Uterus (tissue), 4 donors: ENCODE results near the gene NRXN3. TPM values are rescaled to one million over a fixed set of nuclear protein-coding genes. Genes with fewer than 3 reads are reported as not detected.

Experiments
- DNase-seq, 2 donors: peaks; one replicate each; pipeline ENCODE4 v3.0.0-alpha.2; 2019 to 2020
- H3K27ac ChIP-seq, 2 donors: fragments of 200-600 bp; sonication (generic); 1 replicate in 1 of 2; 2 replicates in 1 of 2; pipeline ENCODE4 v1.5.1; 2016 to 2018
- H3K27me3 ChIP-seq, 2 donors: fragments of 200-600 bp; sonication (generic); one replicate each; pipeline ENCODE4 v1.5.1; 2018 to 2019; ENCODE audit warnings: control low read depth in 1 of 2
- H3K36me3 ChIP-seq, 2 donors: fragments of 200-600 bp; sonication (generic); one replicate each; pipeline ENCODE4 v1.5.1; 2019; ENCODE audit warnings: control low read depth in 1 of 2
- H3K4me1 ChIP-seq, 2 donors: fragments of 200-600 bp; sonication (generic); one replicate each; pipeline ENCODE4 v1.5.1; 2018 to 2019; ENCODE audit warnings: control low read depth in 1 of 2
- H3K4me3 ChIP-seq, 2 donors: fragments of 200-600 bp; sonication (generic); 1 replicate in 1 of 2; 2 replicates in 1 of 2; pipeline ENCODE4 v1.5.1; 2018 to 2019; ENCODE audit warnings: mild to moderate bottlenecking in 1 of 2
- H3K9me3 ChIP-seq, 2 donors: fragments of 200-600 bp; sonication (generic); one replicate each; pipeline ENCODE4 v1.5.1; 2019; ENCODE audit warnings: control low read depth in 1 of 2
- POLR2A ChIP-seq, 2 donors: fragments of 450-650 bp; IDR thresholded peaks; one replicate each; pipeline ENCODE4 v1.6.1; 2016; ENCODE audit warnings: antibody characterized with exemption in 2 of 2, mild to moderate bottlenecking in 1 of 2, moderate library complexity in 1 of 2
- intact Hi-C: fragments of 100-400 bp; cut with DNase I; formaldehyde crosslinking; loops from one replicate; pipeline ENCODE4 v1.15.1; 2023; ENCODE audit warnings: low total_unique reads
- total RNA-seq, 4 donors: library from RNA; depleted of rRNA in 3 of 4; stranded (reverse); fragments of >200 nt in 3 of 4; gene quantifications; one replicate each; pipeline versions ENCODE4 v1.1.0 to v1.2.4, GENCODE V29; 2014 to 2023
- TF ChIP-seq, protein P1 (sequence below), 4 experiments: fragments of 200-600 bp in 2 of 4; fragments of 450-650 bp in 2 of 4; sonication (generic) in 2 of 4; IDR thresholded peaks; one replicate each; pipeline ENCODE4 v1.5.1; 2016 to 2019; ENCODE audit warnings: antibody characterized with exemption in 4 of 4, mild to moderate bottlenecking in 2 of 4, moderate library complexity in 1 of 4
- donor health status: DM: yes; HTN: yes; CAD: no.

Gene NRXN3
- total RNA-seq, 4 donors from 2014 or later, result 2.9 to 17.0 (median 4.4) TPM

DNA sequence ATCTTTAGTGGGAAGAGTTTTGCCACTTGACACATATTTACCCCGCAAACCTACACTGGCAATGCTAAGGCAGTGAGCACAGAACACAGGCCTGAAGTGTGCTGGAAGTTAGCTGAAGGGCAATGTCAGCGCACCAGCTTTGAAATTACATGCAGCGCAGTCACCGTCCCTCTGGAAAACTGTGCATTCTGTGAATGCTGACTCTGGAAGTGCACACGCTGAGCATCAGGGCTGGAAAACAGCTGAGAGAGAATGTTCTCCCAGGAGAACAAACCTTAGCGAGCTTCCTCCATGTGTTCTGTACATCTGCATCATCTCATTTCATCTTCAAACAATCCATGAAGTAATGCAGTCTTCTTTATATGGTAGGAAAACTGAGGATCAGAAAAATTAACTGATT is 448.2 kb downstream of the NRXN3 start:
- intact Hi-C loops, result no loop called here
- H3K9me3 ChIP-seq, result no peaks in the 10 kb centered on the region
- H3K36me3 ChIP-seq, result no peaks in the 10 kb centered on the region
- H3K4me3 ChIP-seq, result no peak overlapping the region
- no peaks in the 10 kb centered on the region for H3K4me1 ChIP-seq
- TF ChIP-seq, protein P1, sequence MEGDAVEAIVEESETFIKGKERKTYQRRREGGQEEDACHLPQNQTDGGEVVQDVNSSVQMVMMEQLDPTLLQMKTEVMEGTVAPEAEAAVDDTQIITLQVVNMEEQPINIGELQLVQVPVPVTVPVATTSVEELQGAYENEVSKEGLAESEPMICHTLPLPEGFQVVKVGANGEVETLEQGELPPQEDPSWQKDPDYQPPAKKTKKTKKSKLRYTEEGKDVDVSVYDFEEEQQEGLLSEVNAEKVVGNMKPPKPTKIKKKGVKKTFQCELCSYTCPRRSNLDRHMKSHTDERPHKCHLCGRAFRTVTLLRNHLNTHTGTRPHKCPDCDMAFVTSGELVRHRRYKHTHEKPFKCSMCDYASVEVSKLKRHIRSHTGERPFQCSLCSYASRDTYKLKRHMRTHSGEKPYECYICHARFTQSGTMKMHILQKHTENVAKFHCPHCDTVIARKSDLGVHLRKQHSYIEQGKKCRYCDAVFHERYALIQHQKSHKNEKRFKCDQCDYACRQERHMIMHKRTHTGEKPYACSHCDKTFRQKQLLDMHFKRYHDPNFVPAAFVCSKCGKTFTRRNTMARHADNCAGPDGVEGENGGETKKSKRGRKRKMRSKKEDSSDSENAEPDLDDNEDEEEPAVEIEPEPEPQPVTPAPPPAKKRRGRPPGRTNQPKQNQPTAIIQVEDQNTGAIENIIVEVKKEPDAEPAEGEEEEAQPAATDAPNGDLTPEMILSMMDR (IDR thresholded peaks at IDR 0.05), result no peak
- TF ChIP-seq POLR2A (IDR thresholded peaks at IDR 0.05), result no peak
- H3K27ac ChIP-seq, result no peak overlapping the region
- DNase-seq, result no peak
- no peaks in the 10 kb centered on the region for H3K27me3 ChIP-seq

GRCh38 chr14:78627114-78627513 is 456.9 kb downstream of the NRXN3 start:
- TF ChIP-seq POLR2A (IDR thresholded peaks at IDR 0.05), result no peak
- TF ChIP-seq, protein P1 (IDR thresholded peaks at IDR 0.05), result no peak
- no peak for DNase-seq
- H3K9me3 ChIP-seq, result no peaks in the 10 kb centered on the region
- no peaks in the 10 kb centered on the region for H3K36me3 ChIP-seq
- H3K4me1 ChIP-seq, result no peaks in the 10 kb centered on the region
- H3K4me3 ChIP-seq, result no peak overlapping the region
- intact Hi-C loops, result no loop called here
- no peak overlapping the region for H3K27ac ChIP-seq
- no peaks in the 10 kb centered on the region for H3K27me3 ChIP-seq

DNA sequence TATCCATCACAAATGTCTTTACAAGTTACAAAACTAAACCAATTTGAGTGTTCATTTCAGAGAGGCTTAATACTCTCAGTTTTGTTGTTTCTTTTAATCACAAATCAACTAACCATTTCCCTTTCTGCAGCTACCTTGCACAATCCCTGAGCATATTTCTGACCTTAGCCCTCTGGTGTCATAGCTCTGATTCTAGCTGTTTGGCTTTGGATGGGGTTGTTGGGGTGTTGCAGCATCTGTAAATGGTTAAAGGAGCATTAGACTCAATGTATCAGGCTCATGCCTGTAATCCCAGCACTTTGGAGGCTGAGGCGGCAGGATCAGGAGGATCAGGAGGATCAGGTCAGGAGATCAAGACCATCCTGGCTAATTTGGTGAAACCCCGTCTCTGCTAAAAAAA is 461.4 kb downstream of the NRXN3 start:
- Histone ChIP-seq H3K9me3 (no peaks in the 10 kb centered on the region), H3K27me3 (no peaks in the 10 kb centered on the region), H3K4me3 (no peak overlapping the region), H3K27ac (no peak overlapping the region), H3K36me3 (no peaks in the 10 kb centered on the region), H3K4me1 (no peaks in the 10 kb centered on the region)
- intact Hi-C loops, result no loop called here
- no peak for TF ChIP-seq POLR2A (IDR thresholded peaks at IDR 0.05)
- TF ChIP-seq, protein P1 (IDR thresholded peaks at IDR 0.05), result no peak
- no peak for DNase-seq

GRCh38 chr14:78633752-78634151 is 463.6 kb downstream of the NRXN3 start:
- Histone ChIP-seq H3K36me3 (no peaks in the 10 kb centered on the region), H3K27ac (no peak overlapping the region), H3K4me1 (no peaks in the 10 kb centered on the region), H3K4me3 (no peak overlapping the region), H3K9me3 (no peaks in the 10 kb centered on the region), H3K27me3 (no peaks in the 10 kb centered on the region)
- DNase-seq, result no peak
- intact Hi-C loops, result no loop called here
- TF ChIP-seq, protein P1 (IDR thresholded peaks at IDR 0.05), result no peak
- no peak for TF ChIP-seq POLR2A (IDR thresholded peaks at IDR 0.05)

DNA sequence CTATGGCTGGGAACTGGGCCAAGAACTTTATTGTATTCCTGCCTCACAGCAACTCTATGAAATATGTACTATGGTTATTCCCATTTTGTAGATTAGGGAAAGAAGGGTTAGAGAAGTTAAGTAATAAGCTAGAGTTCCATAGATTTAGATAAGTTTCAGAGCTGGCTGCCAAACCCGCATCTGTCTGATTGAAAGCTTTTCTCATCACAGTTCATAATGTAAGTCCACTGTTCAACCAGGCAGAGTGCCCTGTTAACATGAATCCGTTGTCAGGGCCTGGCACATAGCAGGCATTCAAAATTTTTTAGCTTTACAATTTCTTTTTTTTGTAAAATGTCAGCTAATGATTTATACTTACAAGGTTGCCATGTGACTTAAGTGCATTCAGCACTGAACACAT is 467.3 kb downstream of the NRXN3 start:
- H3K27ac ChIP-seq, result no peak overlapping the region
- TF ChIP-seq POLR2A (IDR thresholded peaks at IDR 0.05), result no peak
- TF ChIP-seq, protein P1 (IDR thresholded peaks at IDR 0.05), result no peak
- H3K9me3 ChIP-seq, result no peaks in the 10 kb centered on the region
- H3K27me3 ChIP-seq, result no peaks in the 10 kb centered on the region
- DNase-seq, result no peak
- no peaks in the 10 kb centered on the region for H3K4me1 ChIP-seq
- intact Hi-C loops, result no loop called here
- H3K4me3 ChIP-seq, result no peak overlapping the region
- H3K36me3 ChIP-seq, result no peaks in the 10 kb centered on the region
